K562 (cell line): ENCODE measurements around the gene CBR4. TPM values are rescaled to one million over a fixed set of nuclear protein-coding genes. Genes with fewer than 3 reads are reported as not detected.

Experiments used
- ATAC-seq: fragments of 200-7000 bp; cut with Tn5 transposase; 3 replicates; pipeline ENCODE4 v1.9.1; 2020; ENCODE audit warnings: moderate library complexity
- BruUV-seq: library from RNA; stranded (reverse); fragments of 400-500 nt; replicated peaks from 2 replicates; lab custom pipeline; 2021; lab: Mats Ljungman, UMichigan
- CTCF ChIA-PET: fragments of 300-600 bp; formaldehyde crosslinking; extraction: SDS; loops from one replicate; lab custom pipeline; 2021; ENCODE audit warnings: low intra/inter-chr PET ratio; lab: Yijun Ruan, JAX
- POLR2A ChIA-PET: fragments of 300-600, 350-650 bp; sonication (Branson Sonifier 250); formaldehyde crosslinking; extraction: SDS; loops from one replicate; lab custom pipeline; 2021; ENCODE audit warnings: antibody characterized with exemption, inconsistent platforms; lab: Yijun Ruan, JAX
- DNase-seq, 4 experiments: peaks; one replicate each; pipeline versions ENCODE4 v3.0.0 to v3.0.0-alpha.2; 2011 to 2018; ENCODE audit warnings: low spot score in 3 of 4, mixed read lengths in 3 of 4; ENCODE audit errors: extremely low read depth in 1 of 4
- FAIRE-seq: peaks from 2 replicates; lab custom pipeline; 2011; peaks lifted over from hg19 to GRCh38; lab: Jason Lieb, UNC
- H2AFZ ChIP-seq: 2 replicates; pipeline ENCODE4 v1.6.0; 2011; ENCODE audit warnings: low read depth, low read length, control low read depth, inconsistent platforms
- H3K27ac ChIP-seq: fragments of 200-600 bp; 3 replicates; pipeline ENCODE4 v1.8.0; 2011; ENCODE audit warnings: low read depth, mild to moderate bottlenecking, control low read depth, inconsistent platforms, low read length, moderate library complexity, mixed read lengths; ENCODE audit errors: extremely low read depth
- H3K27me3 ChIP-seq, 2 experiments: fragments of 300-600 bp in 1 of 2; 2 replicates in 1 of 2; 3 replicates in 1 of 2; pipeline versions ENCODE4 v1.6.0 to v1.8.0; 2011; ENCODE audit warnings: inconsistent platforms in 2 of 2, low read length in 2 of 2, mild to moderate bottlenecking in 1 of 2, mixed read lengths in 1 of 2, moderate library complexity in 1 of 2; ENCODE audit not compliant: control insufficient read depth in 2 of 2, insufficient read depth in 2 of 2
- H3K36me3 ChIP-seq: fragments of 300-600 bp; 3 replicates; pipeline ENCODE4 v1.8.0; 2011; ENCODE audit warnings: mild to moderate bottlenecking, low read length, inconsistent platforms; ENCODE audit not compliant: control insufficient read depth, insufficient read depth
- H3K4me1 ChIP-seq, 2 experiments: fragments of 200-600 bp in 1 of 2; replicated peaks in 1 of 2; 2 replicates in 1 of 2; 3 replicates in 1 of 2; pipeline versions ENCODE4 v1.5.1 to v1.8.0; 2011; ENCODE audit warnings: inconsistent platforms in 2 of 2, low read length in 2 of 2, mild to moderate bottlenecking in 1 of 2, mixed read lengths in 1 of 2, moderate library complexity in 1 of 2; ENCODE audit not compliant: control insufficient read depth in 2 of 2, insufficient read depth in 2 of 2
- H3K4me2 ChIP-seq: 2 replicates; pipeline ENCODE4 v1.6.1; 2011; ENCODE audit warnings: low read length, control low read depth, inconsistent platforms, mixed read lengths; ENCODE audit not compliant: insufficient read depth
- H3K4me3 ChIP-seq: fragments of 200-600 bp; sonication (generic), shearing (Covaris generic); 2 replicates; pipeline ENCODE4 v1.5.1; 2016; ENCODE audit warnings: control low read depth, inconsistent platforms
- H3K79me2 ChIP-seq: fragments of 200-600 bp; 3 replicates; pipeline ENCODE4 v1.8.0; 2011; ENCODE audit warnings: low read length, inconsistent platforms; ENCODE audit not compliant: control insufficient read depth, insufficient read depth
- H3K9ac ChIP-seq, 2 experiments: 2 replicates each; pipeline versions ENCODE4 v1.6.0 to v1.6.1; 2011; ENCODE audit warnings: low read depth in 2 of 2, low read length in 2 of 2, control low read depth in 1 of 2, inconsistent platforms in 1 of 2, mild to moderate bottlenecking in 1 of 2, mixed read lengths in 1 of 2; ENCODE audit not compliant: insufficient read depth in 1 of 2
- H3K9me1 ChIP-seq: one replicate; pipeline ENCODE4 v1.6.0; 2011; ENCODE audit warnings: inconsistent platforms, mild to moderate bottlenecking, low read length, moderate library complexity; ENCODE audit not compliant: control insufficient read depth, insufficient read depth
- H3K9me3 ChIP-seq: replicated peaks from 2 replicates; pipeline ENCODE4 v1.5.1; 2011; ENCODE audit warnings: low read depth, low read length, inconsistent platforms; ENCODE audit not compliant: control insufficient read depth, insufficient read depth
- H4K20me1 ChIP-seq: replicated peaks from 2 replicates; pipeline ENCODE4 v1.6.1; 2011; ENCODE audit warnings: low read length, inconsistent platforms, mixed read lengths; ENCODE audit not compliant: control insufficient read depth, insufficient read depth
- CHD4 ChIP-seq: fragments of 200-600 bp; sonication (generic); IDR thresholded peaks from 3 replicates; pipeline ENCODE4 v1.6.1; 2012; ENCODE audit warnings: low read depth, mild to moderate bottlenecking, mixed read lengths, low read length, inconsistent platforms; ENCODE audit not compliant: insufficient read depth, insufficient replicate concordance, poor library complexity, severe bottlenecking
- FOXP4 ChIP-seq: sonication (generic); formaldehyde crosslinking; IDR thresholded peaks from 2 replicates; pipeline ENCODE4 v1.8.0; 2022; ENCODE audit warnings: mild to moderate bottlenecking, missing genetic modification reagents, borderline replicate concordance
- MTA3 ChIP-seq: fragments of 450-650 bp; formaldehyde crosslinking; IDR thresholded peaks from 2 replicates; pipeline ENCODE4 v1.6.1; 2017; ENCODE audit warnings: mild to moderate bottlenecking, borderline replicate concordance
- NR2C1 ChIP-seq, 2 experiments: fragments of 450-650 bp; IDR thresholded peaks; 2 replicates each; pipeline ENCODE4 v1.6.1; 2017; ENCODE audit warnings: mild to moderate bottlenecking in 2 of 2, antibody characterized with exemption in 1 of 2, inconsistent platforms in 1 of 2, missing compliant biosample characterization in 1 of 2, missing genetic modification characterization in 1 of 2
- PHB ChIP-seq: fragments of 250-450 bp; sonication (Bioruptor Pico); IDR thresholded peaks from 2 replicates; pipeline ENCODE4 v1.5.0; 2021
- RBBP5 ChIP-seq: fragments of 200-600 bp; sonication (generic); IDR thresholded peaks from 2 replicates; pipeline ENCODE4 v1.6.1; 2012; ENCODE audit warnings: borderline replicate concordance, mild to moderate bottlenecking, low read length, control low read depth, inconsistent platforms; ENCODE audit not compliant: insufficient read depth, poor library complexity, severe bottlenecking
- RBM25 ChIP-seq: fragments of 200-400 bp; formaldehyde crosslinking; IDR thresholded peaks from 2 replicates; pipeline ENCODE4 v1.6.1; 2018; ENCODE audit warnings: low read length, low read depth, moderate library complexity; ENCODE audit not compliant: severe bottlenecking
- TCF15 ChIP-seq: fragments of 250-450 bp; sonication (Bioruptor Pico); IDR thresholded peaks from 2 replicates; pipeline ENCODE4 v1.8.0; 2022; ENCODE audit warnings: moderate library complexity, mild to moderate bottlenecking, inconsistent platforms
- WGBS: fragments of 100-300 bp; shearing (Covaris generic); methylation state at CpG from one replicate; pipeline ENCODE4 v1.1.6; 2016; ENCODE audit warnings: low coverage, mixed read lengths; ENCODE audit not compliant: insufficient coverage; ENCODE audit errors: missing lambda C conversion rate; 5-methylcytosine and 5-hydroxymethylcytosine counted together
- in situ Hi-C: fragments of 300-500 bp; cut with MboI; formaldehyde crosslinking; loops from 4 replicates; pipeline ENCODE4 v1.15.0; 2018; ENCODE audit warnings: inconsistent platforms, mixed read lengths
- intact Hi-C: fragments of 100-400 bp; cut with micrococcal nuclease; formaldehyde crosslinking; loops from 2 replicates; pipeline ENCODE4 v1.14.2; 2022
- polyA plus RNA-seq, 8 experiments: library from polyadenylated mRNA; depleted of rRNA in 4 of 8; stranded (reverse) in 5 of 8; unstranded in 3 of 8; fragments of >200 nt; fragmentation: Nextera tagmentation in 2 of 8; fragmentation: Illumina TruSeq in 1 of 8; extraction: Ambion mirVana in 2 of 8; extraction: Trizol in 1 of 8; gene quantifications; 2 replicates each; pipeline versions ENCODE4 v1.2.1 to v1.2.3, GENCODE V29; 2011 to 2014; ENCODE audit warnings: inconsistent platforms in 1 of 8, missing spikeins in 1 of 8
- total RNA-seq, 7 experiments: library from RNA; depleted of rRNA in 6 of 7; stranded (reverse); fragments of >200 nt in 6 of 7; fragmentation: Illumina TruSeq in 2 of 7; extraction: Trizol in 2 of 7; gene quantifications; 2 replicates each; pipeline versions ENCODE4 v1.2.1 to v1.2.3, GENCODE V29; 2011 to 2021; ENCODE audit warnings: low replicate concordance in 1 of 7
- TF ChIP-seq, protein P1 (sequence below): fragments of 200-800 bp; sonication (Bioruptor generic); IDR thresholded peaks from 2 replicates; pipeline ENCODE4 v1.6.1; 2017; ENCODE audit warnings: missing genetic modification characterization, missing compliant biosample characterization
- TF ChIP-seq, protein P2 (sequence below): fragments of 250-450 bp; sonication (Bioruptor Pico); IDR thresholded peaks from 2 replicates; pipeline ENCODE4 v1.5.0; 2021

Gene CBR4
- total and polyA plus RNA-seq, 9 of the 15 experiments (the other 6 are each of a cell fraction or from before 2014, with no cell fraction given): 12.1 to 26.4 (median 18.6) TPM

DNA sequence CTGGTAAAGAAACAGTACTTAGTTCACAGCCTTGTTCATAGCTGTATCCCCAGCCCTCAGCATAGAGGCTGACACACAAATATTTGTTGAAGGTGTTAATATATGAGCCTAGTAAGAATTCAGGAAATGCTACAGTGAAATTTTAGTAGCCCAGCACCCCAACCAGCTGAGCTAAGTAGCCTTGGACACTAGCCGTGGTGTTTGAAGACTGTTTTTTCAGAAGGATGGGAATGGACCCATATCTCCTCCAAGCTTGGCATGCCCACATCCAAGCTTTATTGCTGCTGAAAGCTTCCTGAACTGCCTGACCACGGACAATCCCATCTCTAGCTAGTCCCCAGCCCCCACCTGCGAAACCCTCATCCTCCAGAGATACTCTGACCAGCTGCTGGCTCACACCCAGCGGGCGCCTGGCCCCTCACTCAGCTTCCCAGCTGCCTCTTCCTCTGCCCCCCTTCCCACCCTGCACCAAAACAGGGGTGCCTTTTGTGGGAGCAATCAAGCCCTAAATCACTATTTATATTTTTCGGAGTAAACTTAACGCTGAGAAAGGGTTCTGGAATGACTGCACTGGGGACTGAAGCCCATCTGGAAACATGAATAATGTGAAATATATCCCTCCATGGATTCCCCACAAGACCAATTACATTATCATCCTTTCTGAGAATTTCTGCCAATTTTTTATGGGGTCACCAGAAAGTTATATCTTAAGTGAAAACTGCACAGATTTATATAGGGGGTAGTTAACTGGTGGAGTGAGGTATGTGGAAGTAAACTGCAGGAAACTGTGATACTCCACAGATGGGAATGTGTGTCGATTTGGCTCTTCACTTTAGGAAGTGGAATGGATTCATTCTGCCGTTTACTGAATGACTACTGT lies 41.1 kb upstream of the CBR4 start (continued):
- TF ChIP-seq, protein P1, sequence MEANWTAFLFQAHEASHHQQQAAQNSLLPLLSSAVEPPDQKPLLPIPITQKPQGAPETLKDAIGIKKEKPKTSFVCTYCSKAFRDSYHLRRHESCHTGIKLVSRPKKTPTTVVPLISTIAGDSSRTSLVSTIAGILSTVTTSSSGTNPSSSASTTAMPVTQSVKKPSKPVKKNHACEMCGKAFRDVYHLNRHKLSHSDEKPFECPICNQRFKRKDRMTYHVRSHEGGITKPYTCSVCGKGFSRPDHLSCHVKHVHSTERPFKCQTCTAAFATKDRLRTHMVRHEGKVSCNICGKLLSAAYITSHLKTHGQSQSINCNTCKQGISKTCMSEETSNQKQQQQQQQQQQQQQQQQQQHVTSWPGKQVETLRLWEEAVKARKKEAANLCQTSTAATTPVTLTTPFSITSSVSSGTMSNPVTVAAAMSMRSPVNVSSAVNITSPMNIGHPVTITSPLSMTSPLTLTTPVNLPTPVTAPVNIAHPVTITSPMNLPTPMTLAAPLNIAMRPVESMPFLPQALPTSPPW (CRISPR knock-in tag): no peak
- no peak for TF ChIP-seq RBM25
- TF ChIP-seq MTA3: no peak
- no peak for TF ChIP-seq NR2C1 (IDR thresholded peaks at IDR 0.05)
- TF ChIP-seq NR2C1 (tag; IDR thresholded peaks at IDR 0.05): no peak
- TF ChIP-seq, all 486 proteins: peak for 0

DNA sequence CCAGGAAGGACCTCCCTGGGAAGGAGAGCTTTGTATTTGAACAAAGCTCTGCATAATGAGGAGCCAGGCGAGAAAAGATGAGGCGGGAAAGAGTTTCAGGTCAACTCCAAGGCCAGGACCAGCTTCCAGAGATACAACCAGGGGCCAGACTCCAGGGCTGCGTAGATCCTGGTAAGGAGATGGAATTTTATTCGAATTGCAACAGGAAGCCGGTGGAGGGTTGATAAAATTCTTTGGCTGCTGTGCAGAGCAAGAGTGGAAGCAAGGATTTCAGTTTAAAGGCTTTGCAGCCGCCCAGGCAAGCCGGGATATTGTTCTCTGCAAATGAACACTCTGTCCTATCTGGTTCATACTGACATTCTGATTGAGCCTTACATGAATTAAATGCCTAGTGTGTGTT lies 40.2 kb upstream of the CBR4 start:
- CTCF ChIA-PET: no interaction called here
- ATAC-seq: no peak
- H3K79me2 ChIP-seq: no peaks in the 10 kb centered on the region
- H3K4me3 ChIP-seq: no peak overlapping the region
- H3K4me1 ChIP-seq: no peaks in the 10 kb centered on the region
- no peak overlapping the region for H3K4me2 ChIP-seq
- H3K27ac ChIP-seq: no peak overlapping the region
- DNase-seq: no peak
- no peak for FAIRE-seq
- H2AFZ ChIP-seq: no peak overlapping the region
- TF ChIP-seq FOXP4 (CRISPR knock-in tag) (no peak), RBBP5 (no peak), CHD4 (no peak), PHB (CRISPR knock-in tag) (no peak), TCF15 (CRISPR knock-in tag) (no peak)
- TF ChIP-seq, protein P2, sequence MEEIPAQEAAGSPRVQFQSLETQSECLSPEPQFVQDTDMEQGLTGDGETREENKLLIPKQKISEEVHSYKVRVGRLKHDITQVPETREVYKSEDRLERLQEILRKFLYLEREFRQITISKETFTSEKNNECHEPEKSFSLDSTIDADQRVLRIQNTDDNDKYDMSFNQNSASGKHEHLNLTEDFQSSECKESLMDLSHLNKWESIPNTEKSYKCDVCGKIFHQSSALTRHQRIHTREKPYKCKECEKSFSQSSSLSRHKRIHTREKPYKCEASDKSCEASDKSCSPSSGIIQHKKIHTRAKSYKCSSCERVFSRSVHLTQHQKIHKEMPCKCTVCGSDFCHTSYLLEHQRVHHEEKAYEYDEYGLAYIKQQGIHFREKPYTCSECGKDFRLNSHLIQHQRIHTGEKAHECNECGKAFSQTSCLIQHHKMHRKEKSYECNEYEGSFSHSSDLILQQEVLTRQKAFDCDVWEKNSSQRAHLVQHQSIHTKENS (CRISPR knock-in tag): no peak
- peaks cover 44 to 52% of the 10 kb centered on the region in 2 experiments; a peak in 4 of 5 replicates for H3K27me3 ChIP-seq
- no peaks in the 10 kb centered on the region for H3K9me3 ChIP-seq
- no peaks in the 10 kb centered on the region for H3K36me3 ChIP-seq
- POLR2A ChIA-PET: interaction anchor here (0.6 kb wide), 1 partner anchor 25 kb away, joined by 3 read pairs; no protein-coding TSS in a partner anchor
- in situ Hi-C loops (no loop called here), intact Hi-C loops (no loop called here)
- no TSS peak for BruUV-seq
- H4K20me1 ChIP-seq: no peaks in the 10 kb centered on the region
- no peak overlapping the region for H3K9ac ChIP-seq
- no peaks in the 10 kb centered on the region for H3K9me1 ChIP-seq
- 2% methylated on average over 7 of the region's 7 CpGs for WGBS
